Endothelial cell of umbilical vein (primary cell): Measurements from ENCODE around the gene ENG. TPM values are rescaled to one million over a fixed set of nuclear protein-coding genes. Genes with fewer than 3 reads are reported as not detected.
A peak's percentile ranks its signal among the peaks of the same experiment; 100 is the strongest.

Experiments
- BruUV-seq: library from RNA; stranded (reverse); fragments of 400-500 nt; replicated peaks from 2 replicates; lab custom pipeline; 2021; lab: Mats Ljungman, UMichigan
- CTCF ChIA-PET: fragments of 300-600, 350-600 bp; sonication (Branson Sonifier 250); formaldehyde crosslinking; loops from one replicate; lab custom pipeline; 2021; ENCODE audit warnings: antibody characterized with exemption, inconsistent platforms; lab: Charles Lee
- POLR2A ChIA-PET: fragments of 300-600, 350-600 bp; sonication (Branson Sonifier 250); formaldehyde crosslinking; loops from one replicate; lab custom pipeline; 2021; ENCODE audit warnings: antibody characterized with exemption, inconsistent platforms; lab: Charles Lee
- DNase-seq: peaks from one replicate; pipeline ENCODE4 v3.0.0-alpha.2; 2011; ENCODE audit warnings: low read depth, low spot score
- FAIRE-seq: peaks from 2 replicates; lab custom pipeline; 2011; peaks lifted over from hg19 to GRCh38; lab: Jason Lieb, UNC
- H2AFZ ChIP-seq: 2 replicates; pipeline ENCODE4 v1.6.0; 2012; ENCODE audit warnings: low read depth, low read length, control low read depth, inconsistent platforms
- H3K27ac ChIP-seq: 2 replicates; pipeline ENCODE4 v1.5.1; 2011; ENCODE audit warnings: low read depth, mild to moderate bottlenecking, control low read depth, low read length, moderate library complexity; ENCODE audit not compliant: insufficient read depth
- H3K27me3 ChIP-seq, 2 experiments: 2 replicates each; pipeline versions ENCODE4 v1.6.0 to v1.6.1; 2011; ENCODE audit warnings: low read length in 2 of 2, mixed read lengths in 1 of 2; ENCODE audit not compliant: control insufficient read depth in 2 of 2, insufficient read depth in 2 of 2
- H3K36me3 ChIP-seq, 2 experiments: 2 replicates in 1 of 2; 3 replicates in 1 of 2; pipeline ENCODE4 v1.5.1; 2011; ENCODE audit warnings: low read length in 2 of 2, mild to moderate bottlenecking in 1 of 2, moderate library complexity in 1 of 2; ENCODE audit not compliant: control insufficient read depth in 2 of 2, insufficient read depth in 2 of 2; ENCODE audit errors: extremely low read depth in 1 of 2
- H3K4me1 ChIP-seq: 3 replicates; pipeline ENCODE4 v1.5.1; 2011; ENCODE audit warnings: mild to moderate bottlenecking, low read length; ENCODE audit not compliant: control insufficient read depth, insufficient read depth; ENCODE audit errors: extremely low read depth
- H3K4me2 ChIP-seq: 2 replicates; pipeline ENCODE4 v1.6.1; 2011; ENCODE audit warnings: low read length, control low read depth, mixed read lengths; ENCODE audit not compliant: insufficient read depth
- H3K4me3 ChIP-seq, 3 experiments: fragments of 200-600 bp in 1 of 3; sonication (generic), shearing (Covaris generic) in 1 of 3; replicated peaks in 1 of 3; 2 replicates each; pipeline ENCODE4 v1.5.1; 2011 to 2016; ENCODE audit warnings: control low read depth in 3 of 3, low read length in 3 of 3, mild to moderate bottlenecking in 2 of 3, inconsistent platforms in 1 of 3, low read depth in 1 of 3, moderate library complexity in 1 of 3; ENCODE audit not compliant: insufficient read depth in 1 of 3
- H3K79me2 ChIP-seq: 2 replicates; pipeline ENCODE4 v1.6.0; 2012; ENCODE audit warnings: low read length, inconsistent platforms; ENCODE audit not compliant: control insufficient read depth, insufficient read depth
- H3K9ac ChIP-seq: replicated peaks from 2 replicates; pipeline ENCODE3; 2011; ENCODE audit warnings: low read length, control low read depth; ENCODE audit not compliant: insufficient read depth; ENCODE audit errors: extremely low read depth
- H3K9me1 ChIP-seq: replicated peaks from 3 replicates; pipeline ENCODE4 v1.6.0; 2011; ENCODE audit warnings: mild to moderate bottlenecking, low read length; ENCODE audit not compliant: control insufficient read depth, insufficient read depth; ENCODE audit errors: extremely low read depth
- H3K9me3 ChIP-seq: replicated peaks from 2 replicates; pipeline ENCODE4 v1.5.1; 2012; ENCODE audit warnings: low read length, inconsistent platforms; ENCODE audit not compliant: control insufficient read depth, insufficient read depth
- H4K20me1 ChIP-seq: replicated peaks from 2 replicates; pipeline ENCODE3; 2011; ENCODE audit warnings: mild to moderate bottlenecking, low read length; ENCODE audit not compliant: control insufficient read depth, insufficient read depth; ENCODE audit errors: extremely low read depth
- EZH2 ChIP-seq: IDR thresholded peaks from 2 replicates; pipeline ENCODE4 v1.6.1; 2012; ENCODE audit warnings: borderline replicate concordance, low read depth, mild to moderate bottlenecking, moderate library complexity, low read length, inconsistent platforms; ENCODE audit not compliant: severe bottlenecking
- FOS ChIP-seq: IDR thresholded peaks from 2 replicates; pipeline ENCODE4 v1.6.1; 2011; ENCODE audit warnings: mild to moderate bottlenecking, low read length, moderate library complexity, borderline replicate concordance; ENCODE audit not compliant: insufficient read depth
- GATA2 ChIP-seq: IDR thresholded peaks from 2 replicates; pipeline ENCODE4 v1.7.0; 2011; ENCODE audit warnings: low read depth, mild to moderate bottlenecking, moderate library complexity, mixed read lengths, low read length; ENCODE audit not compliant: insufficient read length, insufficient read depth
- JUN ChIP-seq: IDR thresholded peaks from 2 replicates; pipeline ENCODE4 v1.6.1; 2011; ENCODE audit warnings: borderline replicate concordance, low read depth; ENCODE audit not compliant: insufficient read length, insufficient read depth
- MYC ChIP-seq: IDR thresholded peaks from one replicate; pipeline ENCODE4 v1.6.1; 2011; ENCODE audit warnings: mild to moderate bottlenecking, low read depth, low read length
- POLR2A ChIP-seq: IDR thresholded peaks from 2 replicates; pipeline ENCODE4 v1.6.1; 2012; ENCODE audit warnings: low read depth, mild to moderate bottlenecking, control low read depth, low read length
- POLR2AphosphoS5 ChIP-seq: IDR thresholded peaks from 2 replicates; pipeline ENCODE4 v1.6.1; 2012; ENCODE audit warnings: low read depth, mild to moderate bottlenecking, control low read depth, low read length, moderate library complexity; ENCODE audit not compliant: insufficient read depth
- dilution Hi-C: fragments of 300-500 bp; cut with MboI; formaldehyde crosslinking; loops from one replicate; pipeline ENCODE4 v1.15.0; 2019; ENCODE audit warnings: low sequenced_read_pairs; ENCODE audit not compliant: extremely low pct_ligation_motif_present
- intact Hi-C: fragments of 100-400 bp; cut with micrococcal nuclease; formaldehyde crosslinking; loops from one replicate; pipeline ENCODE4 v1.10.0; 2022
- polyA plus RNA-seq, 4 experiments: library from polyadenylated mRNA; depleted of rRNA in 3 of 4; stranded (reverse) in 3 of 4; unstranded in 1 of 4; fragments of >200 nt; gene quantifications; 2 replicates each; pipeline versions ENCODE4 v1.2.1 to v1.2.3, GENCODE V29; 2011 to 2012; ENCODE audit warnings: missing spikeins in 1 of 4
- total RNA-seq: library from RNA; stranded (reverse); gene quantifications from 2 replicates; pipeline ENCODE4 v1.2.3, GENCODE V29; 2021
- TF ChIP-seq, protein P1 (sequence below), 2 donors: IDR thresholded peaks; 1 replicate in 1 of 2; 2 replicates in 1 of 2; pipeline ENCODE4 v1.5.1; 2011; ENCODE audit warnings: low read length in 2 of 2, mild to moderate bottlenecking in 2 of 2, moderate library complexity in 2 of 2, control low read depth in 1 of 2, inconsistent platforms in 1 of 2, low read depth in 1 of 2; ENCODE audit not compliant: insufficient read depth in 1 of 2; ENCODE audit errors: extremely low read depth in 1 of 2
- TF ChIP-seq, protein P2 (sequence below): IDR thresholded peaks from 2 replicates; pipeline ENCODE4 v1.6.1; 2011; ENCODE audit not compliant: insufficient read depth, insufficient read length

The ENG gene
- total and polyA plus RNA-seq, 2 donors (not counting 3 experiments of a cell fraction or from before 2014, with no cell fraction given): 338 to 728 TPM

DNA sequence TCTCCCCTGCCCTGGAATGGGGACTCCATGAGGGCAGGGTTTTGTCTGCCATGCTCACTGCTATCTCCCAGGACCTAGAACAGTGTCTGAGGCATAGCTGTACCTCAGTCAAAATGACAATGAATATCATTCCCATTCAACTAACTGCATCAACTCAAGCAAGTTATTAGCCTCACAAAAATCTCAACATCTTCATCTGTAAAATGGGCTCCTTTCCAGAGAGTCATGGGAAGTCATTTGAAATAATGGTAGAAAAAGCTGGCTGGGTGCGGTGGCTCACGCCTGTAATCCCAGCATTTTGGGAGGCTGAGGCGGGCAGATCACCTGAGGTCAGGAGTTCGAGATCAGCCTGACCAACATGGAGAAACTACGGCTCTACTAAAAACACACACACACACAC is 85.4 kb downstream of the ENG start:
- Histone ChIP-seq H3K27ac (peak overlapping the region; percentile 96), H3K9me3 (no peaks in the 10 kb centered on the region), H3K36me3 (peaks cover 9 to 12% of the 10 kb centered on the region in 2 experiments), H2AFZ (no peak overlapping the region), H3K9ac (peak overlapping the region; percentile 91), H3K4me3 (peak overlapping the region in 2 of 3 experiments; percentile 26 to 65), H3K4me1 (peaks cover 56% of the 10 kb centered on the region), H3K79me2 (peaks cover 54% of the 10 kb centered on the region), H4K20me1 (no peaks in the 10 kb centered on the region), H3K27me3 (no peaks in the 10 kb centered on the region), H3K9me1 (no peaks in the 10 kb centered on the region), H3K4me2 (peak overlapping the region; percentile 32)
- FAIRE-seq: no peak
- dilution Hi-C loops: no loop called here
- TF ChIP-seq FOS (no peak), EZH2 (no peak), MYC (no peak), POLR2A (no peak), GATA2 (no peak), JUN (no peak), POLR2AphosphoS5 (no peak)
- TF ChIP-seq, protein P1, sequence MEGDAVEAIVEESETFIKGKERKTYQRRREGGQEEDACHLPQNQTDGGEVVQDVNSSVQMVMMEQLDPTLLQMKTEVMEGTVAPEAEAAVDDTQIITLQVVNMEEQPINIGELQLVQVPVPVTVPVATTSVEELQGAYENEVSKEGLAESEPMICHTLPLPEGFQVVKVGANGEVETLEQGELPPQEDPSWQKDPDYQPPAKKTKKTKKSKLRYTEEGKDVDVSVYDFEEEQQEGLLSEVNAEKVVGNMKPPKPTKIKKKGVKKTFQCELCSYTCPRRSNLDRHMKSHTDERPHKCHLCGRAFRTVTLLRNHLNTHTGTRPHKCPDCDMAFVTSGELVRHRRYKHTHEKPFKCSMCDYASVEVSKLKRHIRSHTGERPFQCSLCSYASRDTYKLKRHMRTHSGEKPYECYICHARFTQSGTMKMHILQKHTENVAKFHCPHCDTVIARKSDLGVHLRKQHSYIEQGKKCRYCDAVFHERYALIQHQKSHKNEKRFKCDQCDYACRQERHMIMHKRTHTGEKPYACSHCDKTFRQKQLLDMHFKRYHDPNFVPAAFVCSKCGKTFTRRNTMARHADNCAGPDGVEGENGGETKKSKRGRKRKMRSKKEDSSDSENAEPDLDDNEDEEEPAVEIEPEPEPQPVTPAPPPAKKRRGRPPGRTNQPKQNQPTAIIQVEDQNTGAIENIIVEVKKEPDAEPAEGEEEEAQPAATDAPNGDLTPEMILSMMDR (IDR thresholded peaks at IDR 0.05; ENCODE audit: extremely low read depth in 1 of 2, insufficient read depth in 1 of 2, low read depth in 1 of 2, low read length in 2 of 2): no peak
- TF ChIP-seq, protein P2, sequence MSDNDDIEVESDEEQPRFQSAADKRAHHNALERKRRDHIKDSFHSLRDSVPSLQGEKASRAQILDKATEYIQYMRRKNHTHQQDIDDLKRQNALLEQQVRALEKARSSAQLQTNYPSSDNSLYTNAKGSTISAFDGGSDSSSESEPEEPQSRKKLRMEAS: no peak
- BruUV-seq: TSS peak; percentile 15
- POLR2A ChIA-PET: interaction anchor here (1.2 to 2.4 kb wide), 3 partner anchors 13 to 16 kb away, joined by 5 to 24 read pairs (median 8); partner anchors contain the start of gene CDK9
- CTCF ChIA-PET: interaction anchor here (1.2 to 11.3 kb wide), 5 partner anchors 13 to 84 kb away, joined by 3 to 167 read pairs (median 7); partner anchors contain the start of genes CDK9, SH2D3C and TOR2A
- DNase-seq: no peak
- intact Hi-C loops: no loop called here
